HG03175 (cell line): ENCODE measurements around the gene BMP7.

Source experiments
- ATAC-seq: cut with Tn5 transposase; IDR thresholded peaks from one replicate; pipeline ENCODE4 v1.9.1; 2021; ENCODE audit warnings: mild to moderate bottlenecking, moderate library complexity; ENCODE audit not compliant: unreplicated experiment

BMP7 gene

DNA sequence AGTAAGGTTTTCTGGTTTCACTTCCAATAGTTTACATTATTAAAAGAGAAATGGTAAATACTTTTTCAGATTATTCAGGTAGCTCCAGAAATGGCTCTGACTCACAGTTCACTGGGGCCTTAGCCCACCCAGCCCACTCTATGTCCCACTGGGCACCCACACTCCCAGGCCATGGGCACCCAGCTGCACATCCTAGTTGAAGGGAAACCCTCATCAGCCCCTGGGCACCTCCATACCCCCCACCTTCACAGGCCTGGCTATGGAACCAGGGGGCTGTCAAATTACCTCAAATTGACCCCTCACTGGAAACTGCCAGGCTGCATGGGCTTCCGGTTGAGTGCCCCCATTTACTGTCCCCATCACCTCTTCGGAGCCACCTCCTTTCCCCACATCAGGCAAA lies 51.5 kb downstream of the BMP7 start:
- ATAC-seq, result no peak

DNA sequence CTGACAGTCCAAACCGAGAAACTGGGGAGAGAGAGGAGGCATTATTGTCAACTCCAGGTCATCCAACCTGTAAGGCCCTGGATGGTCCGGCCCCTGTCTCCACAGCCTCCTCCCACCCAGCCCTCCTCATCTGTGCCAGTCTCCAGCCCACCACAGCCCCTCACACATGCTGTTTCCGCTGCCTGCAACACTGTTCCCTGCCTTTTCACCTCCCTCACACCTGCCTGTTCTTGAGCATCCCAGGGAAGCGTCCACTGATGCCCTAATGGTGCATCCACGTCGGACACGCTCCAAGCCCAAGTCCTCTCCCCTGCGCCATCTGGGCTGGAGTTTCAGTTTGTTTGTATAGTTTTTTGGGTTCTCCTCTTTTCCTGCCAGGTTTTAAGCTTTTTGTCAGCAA lies 52.0 kb downstream of the BMP7 start:
- no peak for ATAC-seq

DNA sequence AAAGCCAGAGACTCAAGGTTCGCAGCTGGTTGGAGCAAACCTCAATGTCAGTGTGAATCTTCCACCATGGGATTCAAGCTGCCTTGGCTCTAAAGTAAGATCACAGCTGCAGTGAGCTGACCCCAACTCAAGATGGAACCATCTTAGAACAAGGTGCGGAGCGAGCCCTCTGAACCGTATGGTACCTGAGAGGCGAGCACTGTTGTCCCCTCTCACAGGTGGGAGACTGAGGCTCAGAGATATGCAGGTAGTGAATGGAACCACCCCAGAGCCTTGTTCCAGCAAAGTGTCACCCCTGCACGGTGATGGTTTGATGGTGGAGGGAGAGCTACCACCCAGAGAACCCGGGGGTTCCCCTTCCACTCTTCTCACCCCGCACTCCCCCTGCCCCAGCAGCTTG lies 52.5 kb downstream of the BMP7 start:
- no peak for ATAC-seq

DNA sequence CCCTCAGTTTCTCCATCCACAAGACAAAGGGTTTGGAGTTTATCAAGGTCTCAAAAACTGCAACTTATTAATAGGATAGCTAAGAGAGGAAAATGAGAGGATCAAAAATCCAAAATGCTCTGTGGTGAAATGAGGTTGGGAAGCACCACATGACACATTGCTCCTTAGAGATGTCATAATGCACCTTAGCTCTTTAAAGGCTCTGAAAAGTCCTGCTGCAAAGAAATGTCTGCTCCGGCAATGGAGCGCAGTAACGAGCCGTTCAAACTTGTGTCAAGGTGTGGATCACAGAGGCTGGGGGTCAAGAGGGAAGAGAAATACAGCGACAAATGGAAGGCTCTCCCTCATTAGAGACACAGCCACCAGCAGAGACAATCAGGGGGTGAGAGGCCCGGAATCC lies 53.1 kb downstream of the BMP7 start:
- ATAC-seq, result no peak

DNA sequence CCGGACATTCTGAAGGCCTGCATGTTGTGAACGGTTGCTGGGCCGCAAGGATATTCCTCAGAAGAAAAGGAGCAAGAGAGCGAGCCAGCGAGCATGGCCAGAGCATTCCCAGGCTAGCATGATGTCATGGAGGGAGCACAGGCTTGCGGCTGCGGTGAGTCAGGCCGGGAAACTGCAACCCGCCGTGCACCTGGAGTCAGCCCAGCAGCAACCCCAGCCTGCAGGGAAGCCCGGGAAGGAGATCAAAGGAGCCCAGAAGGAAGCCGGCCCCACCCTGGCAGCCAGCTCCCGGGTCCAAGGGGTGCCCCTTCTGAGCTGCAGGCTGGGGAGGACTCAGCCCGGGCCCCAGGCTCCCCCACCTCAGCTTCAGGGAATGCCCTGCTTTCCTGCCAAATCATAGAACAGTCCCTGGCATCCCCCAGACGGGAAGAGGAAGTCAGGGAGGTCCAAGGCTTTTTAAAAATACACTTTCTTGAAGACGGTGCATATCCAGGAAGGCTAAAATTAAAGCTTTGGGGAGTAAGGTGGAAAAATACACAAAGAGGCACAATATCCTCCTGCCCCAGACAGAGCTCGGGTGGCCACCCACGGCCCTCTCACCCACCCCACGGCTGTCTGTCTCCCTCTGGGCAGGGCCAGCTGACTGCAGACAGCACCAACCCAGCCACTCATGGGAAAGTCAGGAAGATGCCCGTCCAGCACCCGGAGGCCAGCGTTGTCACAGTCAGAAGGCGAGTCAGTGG lies 53.7 kb downstream of the BMP7 start:
- ATAC-seq, result no peak

DNA sequence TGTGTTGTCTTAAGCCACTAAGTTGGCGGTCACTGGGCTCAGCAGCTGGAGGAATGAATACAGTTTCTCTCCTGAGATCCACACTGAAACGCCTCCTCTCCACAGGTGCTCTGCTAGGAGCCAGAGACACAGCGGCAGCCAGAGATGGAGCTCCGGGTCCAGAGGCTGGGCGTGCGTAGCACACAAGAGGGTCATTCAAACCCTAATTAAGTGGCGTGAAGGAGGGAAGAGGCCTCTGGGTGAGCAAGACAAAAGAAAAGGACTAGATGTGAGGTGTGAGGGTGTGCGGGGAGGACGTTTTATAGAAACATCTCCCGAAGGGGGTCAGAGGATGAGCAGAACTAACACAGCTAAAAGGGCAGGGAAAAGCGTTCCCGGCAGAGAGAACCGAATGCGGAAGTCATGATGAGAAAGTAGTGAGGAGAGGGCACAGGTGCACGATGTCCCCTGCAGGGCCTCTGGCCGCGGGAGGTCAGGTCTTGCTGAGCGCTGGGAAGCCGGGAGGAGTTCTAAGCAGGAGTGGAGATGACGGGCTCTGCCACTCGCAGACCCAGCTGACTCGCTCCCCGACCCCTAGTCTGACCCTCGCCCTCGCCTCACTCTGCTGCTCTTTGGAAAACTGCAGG lies 54.4 kb downstream of the BMP7 start:
- no peak for ATAC-seq

DNA sequence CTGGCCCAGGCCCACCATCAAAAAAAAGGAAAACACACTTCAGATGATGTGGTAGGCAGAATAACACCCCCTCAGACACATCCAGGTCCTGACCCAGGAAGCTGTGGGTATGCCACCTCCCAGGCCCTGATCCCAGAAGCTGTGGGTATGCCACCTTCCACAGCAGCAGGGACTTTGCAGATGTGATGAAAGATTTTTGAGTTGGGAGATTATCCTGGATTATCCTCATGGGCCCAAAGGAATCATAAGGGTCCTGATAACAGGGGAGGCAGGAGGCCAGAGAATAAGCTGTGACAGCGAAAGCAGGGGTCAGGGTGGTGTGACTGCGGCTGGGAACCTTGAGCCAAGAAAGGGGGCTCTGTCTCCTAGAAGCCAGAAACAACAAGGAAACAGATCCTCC lies 55.0 kb downstream of the BMP7 start:
- no peak for ATAC-seq

DNA sequence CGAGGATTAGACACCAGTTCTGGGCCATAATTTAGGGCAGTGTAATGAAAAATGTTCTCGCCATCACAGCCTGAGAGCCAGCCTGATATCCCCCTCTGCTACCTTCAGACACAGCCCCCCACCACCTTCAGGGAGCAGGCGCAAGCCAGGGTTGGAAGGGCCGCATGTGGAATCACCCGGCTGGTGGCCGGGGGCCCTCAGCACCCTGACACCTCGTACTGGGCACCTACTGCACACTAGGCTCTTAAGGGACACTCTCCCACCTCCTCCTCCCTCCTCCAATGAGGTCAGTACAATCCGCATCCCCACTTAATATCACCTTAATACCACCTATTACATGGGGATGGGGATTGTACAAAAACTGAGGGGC lies 55.5 kb downstream of the BMP7 start:
- no peak for ATAC-seq

DNA sequence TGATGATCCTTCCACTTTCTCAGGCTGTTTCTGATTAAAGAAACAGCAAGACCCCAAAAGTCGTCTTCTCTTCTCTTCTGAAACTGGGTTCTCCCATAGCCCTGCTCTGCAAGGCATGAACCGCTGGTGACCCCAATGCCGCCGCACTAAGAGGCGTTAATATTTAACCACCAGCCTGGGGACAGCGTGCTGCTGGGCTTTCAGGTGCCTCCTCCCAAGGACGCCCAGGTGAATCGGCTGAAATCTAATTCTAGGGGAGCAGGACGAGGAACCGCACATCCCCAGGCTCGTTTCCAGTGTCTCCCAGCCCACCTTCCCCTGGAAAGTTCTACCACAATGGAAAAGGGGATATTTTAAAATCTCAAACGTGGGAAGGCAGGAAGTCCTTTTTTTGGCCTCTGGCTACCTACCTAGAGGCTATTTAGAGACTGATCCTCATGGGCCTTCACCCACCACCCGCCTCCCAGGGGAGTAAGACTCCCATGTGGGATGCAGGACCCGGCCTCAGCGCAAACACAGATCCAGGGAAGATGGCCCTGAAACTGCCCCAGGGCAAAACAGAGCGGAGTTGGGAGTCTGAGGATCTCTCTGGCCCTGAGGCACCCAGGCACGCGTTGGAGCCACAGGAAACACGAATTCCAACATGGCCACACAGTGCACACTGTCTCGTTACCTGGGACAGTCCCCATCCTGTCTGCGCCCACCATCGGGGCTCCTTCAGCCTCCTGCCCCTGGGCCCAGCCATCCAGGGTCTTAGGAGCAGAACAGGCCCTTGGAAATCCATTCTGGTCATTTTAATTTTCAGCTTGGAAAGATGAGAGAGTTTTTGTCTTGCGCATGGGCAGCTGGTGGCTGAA lies 56.2 kb downstream of the BMP7 start:
- no peak for ATAC-seq

DNA sequence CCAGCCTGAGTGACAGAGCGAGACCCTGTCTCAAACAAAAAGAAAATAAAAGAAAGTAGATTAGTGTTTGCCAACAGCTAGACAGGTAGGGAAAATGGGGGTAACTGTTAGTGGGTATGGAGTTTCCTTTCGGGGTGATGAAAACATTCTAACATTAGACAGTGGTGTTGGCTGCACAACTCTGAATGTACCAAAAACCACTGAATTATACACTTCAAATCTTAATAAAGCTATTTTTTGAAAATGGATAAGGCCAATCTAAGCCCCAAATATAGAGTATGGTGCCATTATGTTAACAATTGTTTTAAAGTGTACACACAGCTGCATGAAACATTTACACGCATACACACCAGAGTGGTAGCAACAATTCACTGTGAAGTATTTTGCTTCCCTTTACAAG lies 57.0 kb downstream of the BMP7 start:
- ATAC-seq, result no peak

DNA sequence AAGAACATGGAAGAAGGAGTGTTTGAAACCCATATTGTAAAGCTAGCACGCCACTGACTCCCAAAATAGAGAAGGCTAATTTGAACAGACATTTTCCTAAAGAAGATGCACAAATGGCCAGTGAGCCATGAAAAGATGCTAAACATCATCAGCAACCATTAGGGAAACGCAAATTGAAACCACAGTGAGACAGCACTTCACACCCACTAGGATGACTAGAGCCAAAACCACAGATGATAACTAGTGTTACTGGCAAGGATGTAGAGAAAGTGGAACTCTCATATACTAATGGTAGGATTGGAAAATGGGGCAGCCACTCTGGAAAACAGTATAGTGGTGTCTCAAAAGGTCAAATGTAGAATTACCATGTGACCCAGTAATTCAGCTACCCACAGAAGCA lies 58.2 kb downstream of the BMP7 start:
- no peak for ATAC-seq

DNA sequence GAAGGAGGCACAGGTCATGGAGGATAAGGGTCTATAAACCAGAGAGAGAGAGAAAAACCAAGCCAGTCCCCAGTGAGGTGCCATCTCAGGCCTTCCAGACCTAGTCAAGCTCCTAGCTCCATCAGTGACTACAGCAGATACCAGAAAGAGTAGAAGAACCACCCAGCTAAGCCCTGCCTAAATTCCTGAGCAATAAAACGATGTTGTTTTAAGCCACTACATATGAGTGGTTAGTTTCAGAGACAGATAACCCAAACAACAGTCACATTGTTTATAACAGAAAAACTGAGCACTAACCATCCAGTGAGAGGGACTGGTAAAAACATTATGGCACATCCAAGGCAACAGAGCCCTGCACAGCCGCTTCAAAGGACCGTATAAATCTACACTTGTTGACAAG lies 59.2 kb downstream of the BMP7 start:
- ATAC-seq, result no peak

DNA sequence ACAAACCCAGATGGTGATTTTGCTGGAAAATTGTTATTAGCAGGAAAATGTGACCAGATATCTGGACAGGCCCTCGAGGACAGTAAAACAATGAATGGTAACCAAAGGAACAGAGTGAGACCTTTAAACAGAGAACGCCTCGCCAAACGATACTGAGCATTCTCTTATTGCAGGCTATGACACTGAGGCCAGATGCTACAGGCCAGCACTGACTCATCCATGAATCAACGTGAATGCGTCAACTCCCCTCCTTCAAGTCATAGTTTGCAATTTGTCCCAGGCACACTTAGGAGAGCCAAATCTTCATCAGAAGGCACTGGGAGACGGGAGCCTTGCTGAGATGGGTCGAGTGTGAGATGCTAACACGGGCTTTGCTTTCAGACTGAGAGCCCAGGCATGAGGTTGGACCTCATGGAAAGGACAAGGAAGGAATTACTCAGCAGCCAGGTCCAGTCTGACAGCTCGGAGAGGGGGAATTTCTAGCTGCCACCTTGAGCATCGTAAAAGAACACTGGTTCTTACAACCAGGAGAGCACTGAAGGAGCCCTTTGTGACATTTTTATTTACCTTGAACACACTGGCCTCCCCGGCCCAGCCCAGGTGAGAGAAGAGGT lies 60.7 kb downstream of the BMP7 start:
- no peak for ATAC-seq

DNA sequence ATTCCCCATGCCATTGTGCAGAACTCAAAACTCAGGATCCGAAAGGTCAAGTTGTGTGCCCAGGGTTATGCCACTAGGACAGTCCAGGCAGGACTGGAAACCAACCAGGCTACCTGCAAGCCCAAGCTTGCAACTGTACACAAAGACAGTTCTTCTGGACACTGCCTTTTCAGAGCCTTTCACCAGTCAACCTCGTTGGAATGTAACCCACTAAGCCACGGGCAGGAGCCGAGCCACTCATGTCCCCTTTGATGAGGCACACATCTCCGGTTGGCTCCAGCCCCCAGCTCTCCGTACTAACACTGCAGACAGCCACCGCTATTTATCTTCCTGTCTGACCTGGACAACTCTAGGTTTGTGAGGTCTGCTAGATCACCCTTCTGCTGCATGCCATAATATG lies 62.5 kb downstream of the BMP7 start:
- no peak for ATAC-seq

DNA sequence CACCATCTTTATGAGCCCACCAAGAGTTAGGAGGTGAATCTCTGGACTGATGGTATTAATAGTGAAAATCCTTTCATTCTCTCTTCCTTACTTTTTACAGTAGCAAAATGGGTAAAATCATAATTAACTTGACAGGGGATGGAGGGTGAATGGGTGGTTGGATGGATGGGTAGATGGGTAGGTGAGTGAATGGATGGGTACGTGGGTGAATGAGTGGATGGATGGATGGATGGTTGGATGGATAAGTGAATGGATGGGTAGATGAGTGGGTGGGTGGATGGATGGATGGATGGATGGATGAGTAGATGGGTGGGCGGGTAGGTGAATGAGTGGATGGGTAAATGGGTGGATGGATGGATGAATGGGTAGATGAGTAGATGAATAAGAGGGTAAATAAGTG lies 63.2 kb downstream of the BMP7 start:
- no peak for ATAC-seq

DNA sequence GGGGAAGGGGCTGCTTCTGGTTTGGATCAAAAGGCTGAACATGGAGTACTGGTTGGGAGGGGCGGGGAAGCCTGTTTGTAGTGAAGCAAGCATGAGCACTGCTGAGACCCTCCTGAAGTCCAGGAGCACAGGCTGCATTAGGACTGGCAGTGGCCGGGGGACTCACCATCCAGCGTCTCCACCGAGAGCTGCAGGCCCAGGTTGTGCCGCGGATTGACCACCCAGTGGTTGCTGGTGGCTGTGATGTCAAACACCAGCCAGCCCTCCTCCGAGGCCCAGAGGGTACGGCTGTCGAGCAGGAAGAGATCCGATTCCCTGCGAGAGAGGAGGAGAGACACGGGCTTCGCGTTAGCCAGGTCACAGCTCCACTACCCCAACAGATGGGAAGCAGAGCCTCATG lies 64.1 kb downstream of the BMP7 start:
- no peak for ATAC-seq

DNA sequence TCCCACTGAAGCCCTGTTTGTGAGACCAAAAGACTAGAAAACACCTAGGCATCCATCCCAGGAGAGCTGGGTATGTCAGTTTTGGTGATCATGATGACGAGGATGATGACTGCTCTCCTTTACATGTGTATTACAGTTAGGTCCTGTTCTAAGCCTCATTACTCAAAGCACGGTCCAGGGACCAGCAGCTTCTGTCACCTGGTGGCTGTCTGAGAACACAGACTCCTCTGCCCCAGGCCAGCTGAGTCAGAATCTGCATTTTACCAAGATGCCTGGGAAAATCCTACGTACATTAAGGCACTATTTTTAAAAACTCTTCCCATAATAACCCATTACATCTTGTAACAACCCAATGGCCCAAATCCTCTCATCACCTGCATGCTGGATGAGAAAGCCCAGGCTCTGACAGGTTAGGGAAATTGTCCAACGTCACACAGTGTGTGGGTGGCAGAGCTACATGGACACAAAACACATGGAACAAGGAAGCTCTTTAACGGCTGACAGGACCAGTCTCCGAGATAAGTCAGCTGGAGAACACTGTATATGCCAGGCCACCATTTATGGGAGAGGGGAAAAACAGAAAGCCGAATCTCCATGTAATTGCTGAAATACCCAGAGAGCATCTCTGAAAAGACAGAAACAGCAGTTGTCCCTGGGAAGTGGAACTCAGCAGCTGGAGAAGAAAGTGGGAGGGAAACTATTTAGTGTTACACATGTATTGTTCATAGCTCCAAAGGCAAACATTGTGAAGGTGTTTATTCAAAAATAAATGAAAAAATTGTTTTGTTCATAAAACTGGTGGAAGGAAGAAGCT lies 65.4 kb downstream of the BMP7 start:
- no peak for ATAC-seq

DNA sequence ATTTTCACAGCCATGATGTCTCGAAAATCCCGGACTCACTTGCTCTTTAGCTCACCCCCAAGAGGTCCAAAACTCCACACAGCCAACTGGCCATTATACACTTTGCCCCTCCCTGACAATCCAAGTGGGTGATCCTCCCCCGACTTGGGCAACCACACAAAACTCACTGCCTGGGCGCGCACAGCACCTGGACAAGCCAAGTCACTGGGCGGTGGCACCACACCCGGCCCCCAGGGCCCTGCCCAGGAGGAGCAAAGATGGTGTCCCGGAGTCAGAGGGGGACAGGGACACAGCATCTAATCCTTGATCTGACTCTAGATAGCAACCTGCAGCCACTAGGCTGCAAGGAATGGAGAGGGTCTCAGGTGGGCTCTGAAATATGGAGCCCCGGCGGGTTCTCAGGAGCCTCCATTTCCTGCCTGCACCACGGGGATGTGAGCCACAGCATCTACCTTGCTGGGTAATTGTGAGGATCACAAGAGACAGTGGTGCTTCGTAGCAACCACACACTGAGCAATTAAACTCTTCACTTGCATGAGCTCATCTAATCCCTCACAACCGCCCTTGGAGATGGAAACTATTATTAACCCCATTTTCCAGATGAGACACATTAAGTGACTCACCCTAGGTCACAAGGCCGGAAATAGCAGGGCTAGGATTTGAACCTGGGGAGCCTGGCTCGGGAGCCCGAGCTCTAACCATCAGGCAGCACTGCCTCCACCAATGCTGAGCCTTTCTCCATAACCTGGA lies 66.6 kb downstream of the BMP7 start:
- no peak for ATAC-seq

DNA sequence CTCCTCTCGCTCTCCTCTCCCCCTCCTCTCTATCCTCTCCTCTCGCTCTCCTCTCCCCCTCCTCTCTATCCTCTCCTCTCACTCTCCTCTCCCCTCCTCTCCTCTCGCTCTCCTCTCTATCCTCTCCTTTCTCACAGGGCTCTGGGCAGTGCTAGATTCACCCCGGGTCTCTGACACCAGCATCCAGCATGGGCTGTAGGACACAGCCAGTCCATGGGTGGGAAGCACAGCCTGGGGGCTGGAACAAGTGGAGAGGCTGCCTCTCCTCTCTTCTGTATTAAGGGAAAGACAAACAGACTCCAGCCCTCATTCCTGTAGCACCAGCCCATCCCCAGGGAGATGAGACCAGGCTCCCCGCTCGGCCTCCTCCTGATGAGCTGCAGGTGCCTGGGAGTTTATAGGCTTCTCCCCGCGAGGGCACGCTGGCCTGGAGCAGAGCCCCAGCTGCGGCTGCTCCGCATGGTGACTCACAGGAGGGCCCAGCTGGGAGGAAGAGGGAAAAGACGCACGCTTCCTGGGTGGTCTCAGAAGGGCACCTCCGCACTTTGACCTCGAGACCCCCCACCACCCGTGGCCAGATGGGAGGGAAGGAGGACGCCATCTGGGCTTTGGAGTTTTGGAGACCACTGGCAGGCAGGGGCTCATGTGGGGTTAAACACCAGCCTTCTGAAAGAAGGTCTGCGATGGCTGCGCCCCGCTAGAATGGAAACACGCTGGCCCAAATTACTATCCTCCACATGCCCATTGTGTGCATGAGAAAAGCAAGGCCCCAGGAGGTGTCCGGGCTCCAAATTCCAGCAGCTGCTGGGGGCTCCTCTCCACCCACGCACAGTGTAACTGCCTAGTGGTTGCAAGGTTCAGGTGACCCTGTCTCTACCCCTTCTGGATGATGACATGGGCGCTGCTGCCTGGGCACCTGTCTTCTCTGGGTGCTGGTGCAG lies 68.0 kb downstream of the BMP7 start:
- ATAC-seq, result no peak
